NCI-H2081 (cell line): ENCODE measurements around the gene CIAPIN1.

ENCODE experiments used
- DNase-seq, 2 experiments: peaks; one replicate each; lab custom pipeline; 2025; lab: John Stamatoyannopoulos, UW

Gene CIAPIN1

GRCh38 chr16:57476546-57477410, 29.6 kb upstream of the CIAPIN1 start:
- DNase-seq, result no peak

DNA sequence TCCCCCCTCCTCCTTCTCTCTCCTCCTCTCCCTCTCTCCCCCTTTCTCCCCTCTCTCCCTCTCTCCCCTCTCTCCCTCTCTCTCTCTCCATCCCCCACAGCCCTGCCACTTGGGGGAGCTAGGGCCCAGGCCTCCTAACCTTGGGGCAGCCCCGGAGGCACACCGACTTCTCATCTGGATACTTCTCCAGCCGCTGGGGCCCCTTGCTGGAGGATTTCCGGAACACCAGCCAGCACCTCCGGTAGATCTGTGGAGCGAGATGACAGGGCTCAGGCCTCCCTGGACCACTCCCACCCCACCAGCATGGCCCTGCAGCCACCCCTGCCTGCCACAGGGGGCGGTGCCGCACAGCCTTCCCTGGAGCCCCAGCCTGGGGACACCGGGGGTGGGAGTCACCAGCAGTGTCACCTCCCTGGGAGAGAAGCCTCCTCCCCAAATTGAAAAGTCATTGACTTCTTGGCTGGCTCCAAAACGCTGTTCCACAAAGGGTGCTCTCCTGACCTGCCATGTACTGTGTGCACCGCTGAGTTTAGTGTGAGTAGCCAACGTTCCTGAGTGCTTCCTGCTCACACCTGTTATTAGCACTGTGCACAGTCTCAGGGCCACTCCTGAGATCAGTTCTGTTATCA, 28.6 kb upstream of the CIAPIN1 start:
- DNase-seq, result no peak

GRCh38 chr16:57474671-57475661, 27.8 kb upstream of the CIAPIN1 start:
- no peak for DNase-seq

DNA sequence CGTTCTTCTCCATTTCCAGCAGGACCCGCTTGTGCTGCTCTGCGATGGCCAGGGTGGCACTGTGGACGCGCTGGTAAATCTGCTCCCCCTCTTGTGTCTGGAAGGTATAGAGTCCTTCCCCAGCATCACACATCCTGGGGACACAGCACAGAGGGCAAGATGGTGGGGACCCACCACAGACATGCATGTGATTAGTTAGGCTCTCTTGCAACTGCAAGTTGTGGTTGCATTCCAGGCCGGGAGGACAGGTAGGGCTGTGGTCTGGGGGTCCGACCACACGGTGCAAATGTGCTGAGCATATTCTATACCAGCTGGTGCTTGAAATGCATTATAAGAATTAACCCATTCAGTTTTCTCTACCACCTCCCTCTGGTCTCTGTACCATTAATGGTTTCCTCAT, 26.7 kb upstream of the CIAPIN1 start:
- DNase-seq, result no peak

DNA sequence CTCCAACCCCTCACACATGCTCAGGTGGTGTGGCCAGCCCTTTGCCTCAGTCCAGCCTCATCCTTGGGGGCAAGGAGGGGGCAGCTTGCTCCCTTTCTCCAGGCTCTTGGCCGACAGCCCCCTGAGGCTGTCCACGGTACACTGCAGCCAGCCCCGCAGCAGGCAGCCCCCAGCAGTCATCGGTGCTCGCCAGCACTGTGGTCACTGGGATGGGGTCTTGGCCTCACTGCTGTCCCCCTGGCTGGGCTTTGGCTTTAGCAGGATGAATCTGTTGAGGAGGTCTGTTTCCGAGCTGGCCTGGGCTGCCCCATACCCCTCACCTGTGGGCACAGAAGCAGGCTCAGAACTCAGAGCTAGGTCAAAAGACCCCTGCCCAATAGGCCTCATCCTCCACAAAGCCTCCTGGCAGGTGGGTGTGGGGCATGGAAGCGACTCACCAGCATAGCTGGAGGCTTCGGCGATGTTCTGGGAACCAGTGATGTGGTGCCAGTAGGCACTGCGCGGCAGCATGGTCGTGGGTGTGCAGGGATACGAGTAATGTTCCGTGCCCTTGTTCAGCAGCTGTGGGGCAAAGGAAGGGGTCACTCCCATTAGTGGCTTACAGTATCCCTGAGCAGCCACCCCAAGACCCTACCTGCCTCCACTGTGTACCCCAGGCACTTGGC, 26.1 kb upstream of the CIAPIN1 start:
- DNase-seq, result no peak

- peak in 1 of 2 experiments; percentile 12 for DNase-seq
Observed at GRCh38 chr16:57472665-57473060, 25.5 kb upstream of the CIAPIN1 start.

GRCh38 chr16:57471852-57472664, 24.9 kb upstream of the CIAPIN1 start:
- DNase-seq, result no peak

GRCh38 chr16:57471209-57471608, 24.0 kb upstream of the CIAPIN1 start:
- DNase-seq, result no peak

GRCh38 chr16:57470711-57471110, 23.5 kb upstream of the CIAPIN1 start:
- DNase-seq, result no peak

DNA sequence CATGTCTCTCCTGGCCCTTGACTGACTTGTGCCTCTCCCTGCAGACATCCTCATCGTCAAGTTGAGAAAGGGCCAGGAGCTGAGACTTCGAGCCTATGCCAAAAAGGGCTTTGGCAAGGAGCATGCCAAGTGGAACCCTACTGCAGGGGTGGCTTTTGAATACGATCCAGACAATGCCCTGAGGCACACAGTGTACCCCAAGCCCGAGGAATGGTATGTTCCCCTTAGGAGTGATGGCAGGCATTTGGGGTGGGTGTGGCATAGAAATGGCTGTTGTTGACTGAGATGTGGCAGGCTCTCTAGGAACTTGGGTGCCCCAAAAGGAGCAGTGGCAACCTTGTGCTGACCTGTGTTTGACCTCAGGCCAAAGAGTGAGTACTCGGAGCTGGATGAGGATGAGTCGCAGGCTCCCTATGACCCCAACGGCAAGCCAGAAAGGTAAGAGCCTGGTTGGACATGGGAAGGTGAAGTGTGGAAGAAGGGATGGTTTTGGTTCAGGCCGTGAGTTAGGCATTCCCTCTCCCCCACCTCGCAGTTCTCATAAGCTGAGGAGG, 22.8 kb upstream of the CIAPIN1 start:
- no peak for DNase-seq

- no peak for DNase-seq
Observed at GRCh38 chr16:57469046-57469445, 21.9 kb upstream of the CIAPIN1 start.

DNA sequence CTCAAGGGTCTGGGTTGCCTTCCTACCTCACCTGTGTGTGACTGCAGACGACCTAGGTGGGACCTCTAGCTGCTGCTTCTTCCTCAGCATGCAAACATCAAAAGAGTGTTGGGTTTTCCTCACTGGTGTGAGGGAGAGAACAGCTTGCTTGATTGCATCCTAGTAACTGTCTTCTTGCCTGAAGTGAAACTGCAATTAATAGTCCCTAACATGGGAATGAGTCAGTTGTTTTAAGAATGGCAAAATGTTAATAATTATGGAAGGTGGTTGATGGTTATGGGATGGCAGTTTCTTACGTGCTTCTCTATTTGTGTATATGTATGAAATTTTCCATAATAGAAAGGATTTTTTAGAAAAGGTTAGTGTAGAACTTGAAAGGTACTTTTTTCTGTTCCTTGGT, 21.2 kb upstream of the CIAPIN1 start:
- no peak for DNase-seq

DNA sequence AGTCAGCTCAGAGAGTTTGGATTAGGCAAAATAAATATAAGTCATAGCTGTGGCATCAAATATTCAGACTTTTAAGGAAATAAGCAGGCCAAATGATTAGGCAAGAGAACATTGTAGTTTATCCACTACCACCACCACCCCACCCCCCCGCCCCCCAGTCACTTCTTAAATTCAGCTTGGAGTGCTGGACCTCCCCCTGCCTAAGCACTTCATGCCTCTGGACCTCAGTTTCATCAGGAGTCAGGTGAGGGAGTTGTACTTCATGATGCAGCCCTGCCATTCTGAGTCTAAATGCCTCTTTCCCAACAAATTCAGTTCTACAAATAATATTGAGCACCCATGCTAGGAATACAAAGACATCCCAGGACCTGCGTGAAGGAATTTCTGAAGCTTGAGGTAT, 17.3 kb upstream of the CIAPIN1 start:
- DNase-seq, result no peak

DNA sequence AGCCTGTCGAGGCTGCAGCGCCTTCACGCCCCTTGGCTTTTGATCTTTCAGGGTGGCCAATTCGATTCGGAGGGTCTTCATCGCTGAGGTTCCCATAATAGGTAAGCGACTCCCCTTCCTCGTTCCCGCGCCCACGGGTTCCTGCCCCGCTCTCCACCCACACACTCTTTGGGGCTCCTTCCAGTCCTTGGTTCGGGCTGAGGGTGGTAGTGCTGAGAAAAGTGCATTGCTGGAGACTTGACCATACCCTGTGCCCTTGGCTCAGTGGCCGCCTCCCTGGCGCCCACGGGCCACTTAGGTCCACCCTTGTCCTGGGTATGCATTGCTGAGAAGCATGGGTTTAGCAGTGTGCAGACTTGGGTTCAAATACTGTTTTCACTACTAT, 15.8 kb upstream of the CIAPIN1 start:
- DNase-seq, result no peak

- DNase-seq, result peak; percentile 66 to 75
Observed at GRCh38 chr16:57462209-57462977, 15.2 kb upstream of the CIAPIN1 start, which contains the start of gene POLR2C. TSS of gene POLR2C (plus strand) at chr16:57462679. CDS start at chr16:57462725, 46 bp downstream.

GRCh38 chr16:57452021-57452420, 4.8 kb upstream of the CIAPIN1 start:
- DNase-seq, result no peak

DNA sequence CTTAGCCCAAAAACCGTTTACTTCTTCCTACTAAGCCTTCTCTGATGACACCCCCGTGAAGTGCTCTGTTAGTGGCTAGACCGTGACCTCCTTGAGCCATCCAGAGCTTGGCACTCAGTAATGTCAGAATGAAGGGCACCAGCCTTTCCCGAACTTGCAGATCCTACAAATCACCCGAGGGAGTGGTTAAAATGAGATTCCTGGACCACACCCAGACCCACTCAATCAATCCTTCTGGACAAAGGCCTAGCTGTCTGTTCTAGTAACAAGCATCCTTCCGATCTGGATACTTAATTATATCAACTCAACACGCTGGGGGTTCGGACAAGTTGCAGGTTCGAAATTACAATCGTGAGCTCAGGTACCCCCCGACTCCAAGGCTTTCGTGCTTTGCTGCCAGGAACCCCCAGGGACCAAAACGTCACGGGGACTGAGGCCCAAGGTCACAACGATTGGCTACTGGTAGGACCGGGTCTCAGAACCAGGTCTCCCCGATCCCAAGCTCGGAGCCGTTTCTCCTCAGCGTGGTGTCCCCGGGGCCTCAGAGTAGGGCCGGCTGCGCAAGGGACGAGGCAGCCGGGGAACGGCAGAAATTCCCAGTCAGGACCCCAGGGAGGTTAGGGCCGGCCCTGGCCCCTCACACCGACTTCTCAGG, 527 bp downstream of the CIAPIN1 start:
- peak in 1 of 2 experiments; percentile 27 for DNase-seq

- DNase-seq, result no peak
Observed at GRCh38 chr16:57445510-57445909, 1.7 kb downstream of the CIAPIN1 start.

- no peak for DNase-seq
Observed at GRCh38 chr16:57444711-57445110, 2.5 kb downstream of the CIAPIN1 start.
